ENCODE data around the gene AREG.
A peak's percentile ranks its signal among the peaks of the same experiment; 100 is the strongest.
"Not testable (repeated sequence)": the region's sequence is repeated elsewhere in the genome, so short reads cannot be mapped to it uniquely, and the experiment has no call there.

AREG gene, protein sequence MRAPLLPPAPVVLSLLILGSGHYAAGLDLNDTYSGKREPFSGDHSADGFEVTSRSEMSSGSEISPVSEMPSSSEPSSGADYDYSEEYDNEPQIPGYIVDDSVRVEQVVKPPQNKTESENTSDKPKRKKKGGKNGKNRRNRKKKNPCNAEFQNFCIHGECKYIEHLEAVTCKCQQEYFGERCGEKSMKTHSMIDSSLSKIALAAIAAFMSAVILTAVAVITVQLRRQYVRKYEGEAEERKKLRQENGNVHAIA

DNA sequence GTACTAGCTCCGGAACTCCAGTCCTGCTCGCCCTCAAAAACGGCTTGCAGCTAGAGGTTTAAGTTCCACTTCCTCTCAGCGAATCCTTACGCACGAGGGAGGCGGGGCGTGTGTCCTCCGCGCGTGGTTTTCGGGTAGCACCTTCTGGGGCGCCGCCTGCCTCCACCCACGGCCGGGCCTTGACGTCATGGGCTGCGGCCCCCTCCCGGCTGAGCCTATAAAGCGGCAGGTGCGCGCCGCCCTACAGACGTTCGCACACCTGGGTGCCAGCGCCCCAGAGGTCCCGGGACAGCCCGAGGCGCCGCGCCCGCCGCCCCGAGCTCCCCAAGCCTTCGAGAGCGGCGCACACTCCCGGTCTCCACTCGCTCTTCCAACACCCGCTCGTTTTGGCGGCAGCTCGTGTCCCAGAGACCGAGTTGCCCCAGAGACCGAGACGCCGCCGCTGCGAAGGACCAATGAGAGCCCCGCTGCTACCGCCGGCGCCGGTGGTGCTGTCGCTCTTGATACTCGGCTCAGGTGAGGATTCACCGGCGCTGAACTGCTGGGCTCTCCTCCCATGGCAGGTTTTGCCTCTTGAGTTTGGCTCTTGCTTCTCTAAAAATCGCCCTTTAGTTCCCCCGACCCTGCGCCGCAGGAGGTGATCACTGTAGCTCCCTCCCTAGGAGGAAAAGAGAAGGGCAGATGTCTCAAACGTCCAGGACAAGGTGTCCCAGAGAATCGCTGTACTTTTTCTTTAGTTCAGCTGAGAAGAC is at the start of gene AREG:
Gene AREG, plus strand, starts transcription at position 246 of the 752 bp plus-strand sequence. Its CDS starts 210 bp downstream, at position 456.
- DNase-seq, result peak; percentile 22 to 58

DNA sequence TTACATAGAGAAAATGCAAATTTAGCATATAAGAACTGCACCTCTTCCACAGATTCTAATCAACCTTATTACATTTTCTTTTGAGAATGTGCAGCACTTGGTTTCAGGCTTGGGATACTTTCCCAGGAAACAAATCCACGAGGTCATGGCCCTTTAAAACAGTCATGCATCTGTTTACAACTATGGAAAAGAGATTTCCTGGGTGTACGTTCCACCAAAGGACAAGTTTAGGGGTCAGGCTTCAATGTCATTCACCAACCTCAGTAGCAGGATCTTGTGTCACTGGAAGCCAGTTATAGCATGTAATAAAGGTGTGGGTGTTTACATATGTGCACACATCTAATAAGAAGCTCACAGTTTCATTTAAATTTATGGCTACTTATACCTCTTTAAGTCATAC is 49.3 kb upstream of the AREG start:
- peak in 1 of 2 experiments; percentile 16 for DNase-seq

DNA sequence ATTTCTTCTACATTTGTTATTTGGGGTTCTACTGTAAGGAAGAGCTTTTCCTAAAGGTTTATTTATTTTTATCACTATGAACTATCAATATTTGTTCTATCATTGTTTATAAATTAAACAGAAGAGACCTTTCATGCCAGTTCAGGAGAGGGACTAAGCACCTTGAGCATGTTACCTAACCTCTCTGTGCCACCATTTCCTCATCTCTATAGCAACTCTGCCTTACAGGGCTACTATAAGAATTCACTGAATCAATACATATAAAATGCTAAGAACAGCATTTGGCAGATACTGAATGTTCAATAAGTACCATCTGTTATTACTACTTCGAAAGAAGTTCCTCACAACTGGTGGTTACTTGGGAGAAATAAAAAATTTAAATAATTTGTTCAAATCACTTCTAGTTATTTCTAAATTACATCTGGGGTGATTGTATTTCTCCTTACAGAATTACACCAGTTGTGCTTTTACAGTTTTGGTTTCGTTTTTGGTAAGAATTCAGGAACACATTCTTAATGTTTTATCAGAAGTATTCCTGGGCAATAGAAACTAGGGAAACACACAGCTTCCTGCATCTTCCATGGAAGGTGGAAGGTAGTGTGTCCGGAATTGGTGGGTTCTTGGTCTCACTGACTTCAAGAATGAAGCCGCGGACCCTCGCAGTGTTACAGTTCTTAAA is 47.0 kb upstream of the AREG start:
- no peak for DNase-seq

DNA sequence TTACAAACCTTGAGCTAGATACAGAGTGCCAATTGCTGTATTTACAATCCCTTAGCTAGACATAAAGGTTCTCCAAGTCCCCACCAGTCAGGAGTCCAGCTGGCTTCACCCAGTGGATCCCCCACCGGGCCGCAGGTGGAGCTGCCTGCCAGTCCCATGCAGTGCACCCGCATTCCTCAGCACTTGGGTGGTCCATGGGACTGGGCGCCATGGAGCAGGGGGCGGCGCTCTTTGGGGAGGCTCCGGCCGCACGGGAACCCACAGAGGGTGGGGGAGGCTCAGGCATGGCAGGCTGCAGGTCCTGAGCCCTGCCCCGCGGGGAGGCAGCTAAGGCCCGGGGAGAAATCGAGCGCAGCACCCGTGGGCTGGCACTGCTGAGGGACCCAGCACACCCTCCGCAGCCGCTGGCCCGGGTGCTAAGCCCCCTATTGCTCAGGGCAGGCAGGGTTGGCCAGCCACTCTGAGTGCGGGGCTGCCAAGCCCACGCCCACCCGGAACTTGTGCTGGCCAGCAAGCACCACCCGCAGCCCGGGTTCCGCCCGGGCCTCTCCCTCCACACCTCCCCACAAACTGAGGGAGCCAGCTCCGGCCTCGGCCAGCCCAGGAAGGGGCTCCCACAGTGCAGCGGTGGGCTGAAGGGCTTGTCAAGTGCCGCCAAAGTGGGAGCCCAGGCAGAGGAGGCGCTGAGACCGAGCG is 45.9 kb upstream of the AREG start:
- not testable (repeated sequence) for DNase-seq

DNA sequence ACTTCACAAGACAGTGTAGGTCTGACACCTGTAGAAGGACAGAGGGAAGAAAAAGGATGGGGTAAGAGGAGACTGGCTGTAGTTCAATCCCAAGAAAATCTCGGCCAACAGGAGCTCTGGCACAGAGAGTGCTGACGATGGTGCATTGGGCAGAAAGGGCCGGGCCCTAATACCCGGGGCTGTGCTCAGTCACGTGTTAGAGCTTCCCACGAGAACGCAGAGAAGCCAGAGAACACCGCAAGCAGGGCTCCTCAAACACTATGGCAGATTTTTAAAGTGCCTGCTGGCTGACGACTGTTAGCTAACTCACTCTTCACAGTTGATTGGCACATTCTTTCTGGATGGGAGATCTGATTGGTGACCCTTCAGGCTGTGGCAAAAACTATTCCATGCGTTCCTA is 44.5 kb upstream of the AREG start:
- no peak for DNase-seq

DNA sequence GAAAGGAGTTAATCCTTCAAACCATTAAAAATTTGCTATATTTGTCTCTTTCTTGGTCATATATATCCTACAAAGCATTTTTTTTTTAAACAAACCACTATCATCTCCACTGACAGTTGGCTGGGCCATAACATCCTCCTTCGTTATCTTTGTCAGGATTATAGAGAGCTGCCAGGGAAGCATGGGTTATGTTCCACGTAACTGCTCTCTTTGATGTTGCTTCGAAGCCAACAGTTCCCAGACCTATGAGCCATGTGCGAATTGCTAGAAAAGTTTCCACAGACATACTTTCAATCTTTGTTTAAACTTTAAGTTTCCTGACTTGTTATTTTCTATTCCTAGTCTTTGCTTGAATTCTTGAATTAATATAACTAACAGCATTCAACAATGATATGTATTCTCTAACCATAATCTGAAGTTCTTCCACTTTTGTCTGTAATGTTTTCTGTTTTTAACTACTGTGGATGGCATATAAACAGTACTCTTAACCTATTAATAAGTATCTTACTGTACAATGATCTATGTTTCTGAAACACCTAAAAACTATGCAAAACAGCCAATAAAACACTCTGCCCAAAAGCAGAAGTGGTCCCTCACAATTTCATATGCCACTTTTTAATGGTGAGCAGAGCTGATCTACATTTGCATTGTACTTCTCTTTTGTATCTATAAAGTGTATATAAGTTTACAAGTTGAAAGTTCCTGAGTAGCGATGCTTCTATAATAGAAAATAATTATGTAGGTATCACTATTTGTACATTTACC is 42.1 kb upstream of the AREG start:
- no peak for DNase-seq

DNA sequence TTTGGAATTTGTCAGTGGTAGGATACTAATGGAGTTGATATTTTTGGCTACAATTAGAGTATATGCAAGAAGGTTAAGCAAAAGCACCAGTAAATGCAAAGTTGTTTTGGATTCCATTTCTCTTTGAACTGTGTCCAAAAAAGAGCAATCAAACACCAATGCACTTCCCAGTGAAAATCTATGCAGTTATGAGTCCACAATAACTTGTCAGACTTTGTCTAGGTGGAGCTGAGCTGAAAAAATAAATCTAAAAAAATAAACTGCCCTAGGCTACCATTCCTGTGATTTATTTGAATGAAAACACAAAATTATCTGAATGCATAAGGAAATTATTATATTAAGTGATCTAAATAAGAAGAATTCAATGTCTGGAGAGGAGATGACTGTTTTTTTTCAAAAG is 37.0 kb upstream of the AREG start:
- no peak for DNase-seq

DNA sequence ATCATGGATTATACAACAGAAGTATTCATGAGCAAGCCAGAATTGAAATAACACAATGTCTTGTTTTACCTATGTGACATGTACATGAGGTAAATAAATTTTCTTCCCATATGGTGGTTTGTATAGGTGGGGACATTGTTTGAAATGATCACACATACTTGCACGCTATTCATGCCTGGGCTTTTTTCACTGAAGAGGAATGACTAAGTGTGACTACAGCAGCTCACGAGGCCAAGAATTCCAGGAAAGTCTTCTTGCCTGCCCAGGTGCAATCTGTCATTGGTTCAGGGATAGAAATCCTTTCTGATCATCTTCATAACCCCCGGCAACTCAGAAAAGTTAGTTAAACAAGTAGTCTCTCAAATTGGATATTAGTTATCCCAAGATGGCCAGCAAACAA is 36.3 kb upstream of the AREG start:
- no peak for DNase-seq

DNA sequence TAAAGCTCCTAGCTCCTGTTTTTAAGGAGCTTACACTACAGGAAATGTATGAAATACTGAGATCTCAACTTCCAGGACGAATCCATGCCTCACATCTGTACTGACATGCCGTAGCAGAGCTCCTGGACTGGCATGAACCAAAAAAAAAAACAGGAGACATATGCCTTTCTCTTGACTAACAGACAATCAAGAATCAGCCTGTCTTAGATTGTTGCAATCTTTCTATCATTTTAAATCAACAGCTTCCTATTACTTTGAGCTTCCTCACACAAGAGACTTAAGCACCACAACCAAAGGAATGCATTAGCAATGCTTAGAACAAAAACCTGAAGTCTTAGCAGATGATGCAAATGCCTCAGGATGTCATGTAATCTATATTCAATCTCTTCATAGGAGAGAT is 34.7 kb upstream of the AREG start:
- no peak for DNase-seq

DNA sequence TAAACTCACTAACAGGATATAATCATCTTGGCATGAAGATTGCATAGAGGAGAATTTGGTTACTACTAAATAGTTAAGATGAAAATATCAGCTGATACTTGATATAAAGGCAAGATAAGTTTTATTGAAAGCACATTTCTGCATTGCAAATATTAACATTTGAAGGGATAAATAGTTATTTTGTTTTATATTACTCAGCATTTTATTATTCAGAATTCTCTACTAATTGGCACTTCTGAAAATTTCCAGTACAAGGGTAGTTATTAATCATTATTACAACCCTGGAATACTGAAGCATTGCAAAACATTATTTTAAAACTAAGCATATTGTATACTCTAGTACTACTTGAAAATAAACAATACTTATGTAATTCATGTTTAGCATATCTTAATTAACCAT is 32.7 kb upstream of the AREG start:
- no peak for DNase-seq

DNA sequence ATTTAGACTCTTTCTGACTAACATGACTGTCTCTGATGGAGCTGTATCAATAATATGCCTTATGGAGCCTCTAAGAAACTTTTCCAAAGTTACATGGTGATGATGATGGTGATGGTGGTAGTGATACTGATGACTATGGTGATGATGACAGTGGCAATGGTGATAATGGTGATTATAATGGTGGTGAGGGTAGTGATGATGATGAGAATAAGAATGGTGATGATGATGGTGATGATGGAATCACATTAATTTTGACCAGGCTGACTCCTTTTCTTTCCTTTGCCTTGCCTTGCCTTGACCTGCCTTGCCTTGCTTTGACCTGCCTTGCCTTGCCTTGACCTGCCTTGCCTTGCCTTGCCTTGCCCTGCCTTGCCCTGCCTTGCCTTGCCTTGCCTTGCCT is 31.7 kb upstream of the AREG start:
- DNase-seq, result no peak

DNA sequence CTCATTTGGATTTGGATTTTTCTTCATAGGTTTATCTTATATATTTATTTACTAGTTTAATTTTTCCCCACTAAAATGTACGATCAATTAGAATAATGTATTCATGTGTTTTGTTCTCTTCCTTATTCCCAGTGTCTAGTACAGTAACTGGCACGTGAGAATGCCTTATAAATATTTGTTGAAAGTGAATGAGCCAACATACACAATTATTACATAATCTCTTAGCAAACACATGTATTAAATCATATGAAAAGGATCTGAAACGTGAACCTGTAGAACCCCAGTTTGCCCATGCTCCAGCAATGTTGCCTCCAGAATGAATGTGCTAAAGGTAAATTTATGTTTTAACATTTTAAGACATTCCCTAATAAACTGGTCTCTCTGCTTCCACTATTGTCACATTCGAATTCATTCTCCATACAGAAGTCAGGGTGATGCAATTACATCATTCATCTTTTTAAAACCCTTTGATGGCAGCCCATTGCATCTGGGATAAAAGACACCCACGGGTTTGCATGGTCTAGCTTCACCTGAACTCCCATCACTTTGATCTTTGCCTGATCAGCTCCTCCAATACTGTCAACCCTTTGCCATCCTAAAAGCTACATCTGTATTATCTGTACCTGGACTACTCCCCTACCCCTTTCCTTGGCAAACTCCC is 30.7 kb upstream of the AREG start:
- DNase-seq, result no peak

DNA sequence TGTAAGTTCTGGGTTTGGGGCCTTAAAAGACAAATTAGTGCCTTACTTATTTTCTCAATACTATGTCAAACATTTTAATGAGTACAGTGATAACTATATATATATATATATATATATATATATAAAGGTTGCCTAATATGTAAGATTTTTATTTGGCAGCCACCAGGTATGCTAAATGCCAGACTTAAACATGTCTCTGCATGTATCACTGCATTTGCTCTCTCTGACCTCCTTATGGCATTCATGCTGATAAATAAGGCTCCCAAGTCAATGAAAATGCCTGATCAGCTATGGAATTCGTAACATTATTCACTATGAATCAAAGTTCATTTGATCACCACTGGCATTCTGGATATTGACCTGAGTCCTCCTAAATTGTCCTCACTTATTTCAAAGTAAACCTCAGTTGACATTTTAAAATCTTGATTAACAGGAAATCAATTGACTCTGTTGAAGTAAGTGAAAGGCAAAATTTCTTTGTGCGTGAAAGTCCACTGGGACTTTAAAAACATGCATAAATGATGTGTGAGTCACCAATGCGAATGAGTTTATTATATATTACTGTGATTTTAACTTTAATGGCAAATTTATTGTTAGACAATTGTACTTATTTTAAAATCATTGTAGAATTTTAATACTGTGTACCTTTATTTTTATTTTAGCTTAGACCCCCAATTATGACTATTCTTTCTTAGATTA is 29.2 kb upstream of the AREG start:
- DNase-seq, result no peak

DNA sequence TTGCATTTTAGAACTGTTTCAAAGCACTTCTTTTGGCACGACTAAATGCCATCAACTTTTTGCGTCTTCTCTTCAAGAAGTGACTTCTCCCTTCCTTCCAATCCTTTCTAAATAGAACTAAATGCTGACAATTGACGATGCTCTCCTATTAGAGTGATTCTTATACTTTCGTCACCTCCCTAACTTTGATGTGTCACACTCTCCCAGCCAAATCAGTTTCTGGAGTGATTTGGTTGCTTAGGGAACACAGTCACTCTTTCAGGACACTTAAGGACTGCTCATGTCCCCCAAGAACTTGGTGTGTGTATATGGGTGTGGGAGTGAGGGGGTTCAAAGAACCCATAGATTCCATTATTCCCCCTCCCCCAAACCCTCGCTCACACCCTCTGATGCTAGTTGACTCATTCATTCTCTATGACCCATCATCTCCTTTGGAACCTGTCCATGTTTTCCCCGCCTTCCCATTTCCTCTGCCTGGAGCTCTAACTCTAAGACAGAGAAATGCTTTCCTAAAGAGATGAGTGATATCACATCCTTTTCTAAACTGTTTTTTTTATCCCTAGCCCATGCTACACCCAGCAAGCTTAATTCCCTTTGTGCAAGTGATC is 26.8 kb upstream of the AREG start:
- peak; percentile 18 to 60 for DNase-seq

DNA sequence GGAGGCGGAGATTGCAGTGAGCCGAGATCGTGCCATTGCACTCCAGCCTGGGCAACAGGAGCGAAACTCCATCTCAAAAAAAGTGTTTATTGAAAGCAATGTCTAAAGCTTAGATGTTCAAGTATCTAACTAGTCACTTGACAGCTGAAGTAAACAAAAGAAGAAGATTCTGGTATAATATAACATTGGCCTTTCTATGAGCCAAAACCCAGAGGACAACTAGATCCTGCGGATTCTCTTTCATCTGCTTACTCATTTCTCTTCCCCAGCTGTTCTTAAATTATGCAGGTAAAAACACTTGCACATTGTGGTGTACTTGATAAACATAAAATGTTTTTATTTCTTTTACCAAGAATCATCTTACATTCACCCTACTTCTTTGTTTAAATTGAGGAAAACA is 24.1 kb upstream of the AREG start:
- no peak for DNase-seq

DNA sequence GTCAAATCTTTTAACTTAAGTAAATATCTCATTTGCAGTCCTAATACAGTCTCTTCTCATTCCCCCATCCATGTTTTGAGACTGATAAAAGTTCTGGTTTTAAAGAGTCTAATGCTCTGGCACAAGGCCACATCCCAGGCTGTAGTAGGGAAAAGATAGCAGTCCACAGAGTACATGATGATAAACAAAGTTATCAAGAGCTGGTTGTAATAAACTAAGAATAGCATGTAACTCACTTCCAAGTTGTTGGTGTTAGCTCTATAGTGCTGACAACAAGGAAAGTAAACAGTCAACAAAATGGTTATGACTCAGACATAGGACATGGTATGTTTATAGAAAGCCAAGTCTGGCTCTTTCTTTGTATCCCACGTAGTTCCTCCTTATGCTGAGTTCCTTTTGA is 21.8 kb upstream of the AREG start:
- peak in 1 of 2 experiments; percentile 34 for DNase-seq

DNA sequence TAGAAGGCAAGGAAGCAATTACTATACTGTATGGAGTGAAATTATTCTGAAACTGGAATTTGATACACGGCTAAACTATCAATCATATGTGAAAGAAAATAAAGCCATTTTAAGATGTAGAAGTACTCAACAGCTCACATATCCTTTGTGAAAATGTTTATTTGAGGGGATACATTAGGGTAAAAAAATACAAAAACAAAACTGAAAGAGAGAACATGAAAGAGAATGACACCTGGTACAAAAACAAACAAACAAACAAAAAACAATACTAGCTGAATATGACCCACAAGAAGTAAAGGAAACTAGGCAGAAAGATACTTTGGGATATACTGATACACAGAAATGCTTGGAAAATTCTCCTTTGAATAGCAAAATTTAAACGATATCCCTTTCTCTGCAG is 20.8 kb upstream of the AREG start:
- DNase-seq, result no peak

DNA sequence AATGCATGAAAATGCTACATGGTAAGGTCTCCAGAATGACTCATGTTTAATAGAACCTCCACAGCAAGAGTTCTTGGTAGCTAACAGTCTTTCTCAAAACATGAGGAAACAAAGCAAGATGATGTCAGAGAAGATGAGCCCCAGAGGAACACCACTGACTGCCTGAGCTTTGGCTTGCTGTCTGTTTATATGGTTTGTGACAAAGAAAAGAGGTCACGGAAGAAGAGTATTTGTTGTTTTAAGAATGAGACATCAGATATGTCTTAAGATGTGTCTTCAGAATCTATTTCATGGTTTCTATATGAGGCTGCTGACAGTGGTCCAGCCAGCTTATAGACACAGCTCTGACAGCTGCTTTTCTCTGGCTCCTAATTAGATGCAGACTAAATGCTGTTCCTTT is 18.8 kb upstream of the AREG start:
- DNase-seq, result no peak

DNA sequence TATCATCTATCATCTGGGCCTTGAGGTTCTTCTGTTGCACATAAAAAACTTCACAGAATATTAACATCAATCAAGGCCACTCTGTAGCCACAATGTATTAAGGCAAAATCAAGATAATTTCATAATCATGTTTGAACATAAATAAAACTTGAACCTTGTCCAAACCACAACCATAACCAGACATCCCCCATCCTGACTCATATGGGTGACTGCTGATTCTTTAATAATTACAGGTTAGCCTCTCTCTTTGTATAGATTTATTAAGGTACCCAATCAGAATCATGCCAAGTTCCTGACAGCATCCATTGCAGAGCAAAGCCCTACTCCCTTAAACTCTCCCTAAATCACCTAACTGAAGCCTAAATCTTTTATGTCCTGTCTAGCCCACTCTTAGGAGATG is 16.7 kb upstream of the AREG start:
- DNase-seq, result no peak

DNA sequence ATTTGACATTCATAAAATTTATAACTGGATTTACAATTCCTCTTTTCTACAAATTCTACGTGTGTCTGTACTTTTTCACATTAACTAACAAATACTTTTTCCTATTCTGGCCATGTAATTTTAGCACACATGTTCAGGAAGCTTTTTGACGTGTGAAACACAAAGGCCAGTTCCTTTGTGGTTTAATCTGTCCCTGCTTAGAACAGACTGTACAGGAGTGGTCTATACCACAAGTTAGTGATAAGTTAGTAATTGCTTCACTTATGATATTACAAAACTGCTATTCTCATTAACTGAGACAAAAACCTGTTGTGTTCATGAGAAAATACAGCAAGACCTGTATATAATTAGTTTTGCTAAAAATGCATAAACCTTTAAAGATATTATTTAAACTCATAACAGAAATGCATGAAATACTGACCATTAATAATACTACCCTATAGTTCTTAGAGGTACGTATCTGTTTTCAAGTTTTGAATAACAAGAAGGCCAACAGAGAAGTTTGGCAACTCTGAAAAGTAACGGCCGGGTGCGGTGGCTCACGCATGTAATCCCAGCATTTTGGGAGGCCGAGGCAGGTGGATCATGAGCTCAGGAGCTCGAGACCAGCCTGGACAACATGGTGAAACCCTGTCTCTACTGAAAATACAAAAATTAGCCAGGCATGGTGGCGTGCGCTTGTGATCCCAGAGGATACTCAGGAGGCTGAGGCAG is 13.7 kb upstream of the AREG start:
- no peak for DNase-seq

Data from SW 1271 (cell line).